GM19467 (cell line): ENCODE measurements around the gene KCNIP4.
"Not testable (repeated sequence)": the region's sequence is repeated elsewhere in the genome, so short reads cannot be mapped to it uniquely, and the experiment has no call there.

Source experiments
- ATAC-seq: cut with Tn5 transposase; IDR thresholded peaks from one replicate; pipeline ENCODE4 v1.9.1; 2021; ENCODE audit warnings: mild to moderate bottlenecking, moderate library complexity; ENCODE audit not compliant: unreplicated experiment

KCNIP4 gene

GRCh38 chr4:21380861-21381260 lies 567.7 kb downstream of the KCNIP4 start:
- ATAC-seq = no peak

GRCh38 chr4:21377046-21377445 lies 571.5 kb downstream of the KCNIP4 start:
- ATAC-seq = no peak

- no peak for ATAC-seq
Observed at GRCh38 chr4:21376176-21376575, 572.4 kb downstream of the KCNIP4 start.

- no peak for ATAC-seq
Observed at GRCh38 chr4:21374641-21375368, 573.8 kb downstream of the KCNIP4 start.

- no peak for ATAC-seq
Observed at GRCh38 chr4:21367567-21367966, 581.0 kb downstream of the KCNIP4 start.

- ATAC-seq = no peak
Observed at GRCh38 chr4:21366840-21367239, 581.7 kb downstream of the KCNIP4 start.

GRCh38 chr4:21366312-21366711 lies 582.3 kb downstream of the KCNIP4 start:
- ATAC-seq = no peak

- ATAC-seq = no peak
Observed at GRCh38 chr4:21363701-21364100, 584.9 kb downstream of the KCNIP4 start.

GRCh38 chr4:21352354-21352753 lies 596.2 kb downstream of the KCNIP4 start:
- ATAC-seq = not testable (repeated sequence)

GRCh38 chr4:21347142-21347541 lies 601.4 kb downstream of the KCNIP4 start:
- ATAC-seq = no peak

GRCh38 chr4:21327976-21328700 lies 620.4 kb downstream of the KCNIP4 start:
- ATAC-seq = no peak

- ATAC-seq = no peak
Observed at GRCh38 chr4:21320034-21320433, 628.5 kb downstream of the KCNIP4 start.

- no peak for ATAC-seq
Observed at GRCh38 chr4:21307709-21308108, 640.9 kb downstream of the KCNIP4 start.

GRCh38 chr4:21304540-21304887 lies 644.1 kb downstream of the KCNIP4 start:
- ATAC-seq = no peak

- ATAC-seq = no peak
Observed at GRCh38 chr4:21290562-21290961, 658.0 kb downstream of the KCNIP4 start.

GRCh38 chr4:21276046-21276445 lies 672.5 kb downstream of the KCNIP4 start:
- ATAC-seq = no peak

- no peak for ATAC-seq
Observed at GRCh38 chr4:21271439-21272052, 677.0 kb downstream of the KCNIP4 start.

- ATAC-seq = no peak
Observed at GRCh38 chr4:21248331-21248730, 700.2 kb downstream of the KCNIP4 start.

- no peak for ATAC-seq
Observed at GRCh38 chr4:21242163-21242562, 706.4 kb downstream of the KCNIP4 start.

- no peak for ATAC-seq
Observed at GRCh38 chr4:21226637-21227538, 721.7 kb downstream of the KCNIP4 start.

- ATAC-seq = no peak
Observed at GRCh38 chr4:21211846-21212245, 736.7 kb downstream of the KCNIP4 start.
